ENCODE results near the gene SHANK2.
"Not testable (repeated sequence)": the region's sequence is repeated elsewhere in the genome, so short reads cannot be mapped to it uniquely, and the experiment has no call there.

Gene SHANK2

GRCh38 chr11:71242391-71242790, 10.0 kb downstream of the SHANK2 start:
- DNase-seq, result no peak

DNA sequence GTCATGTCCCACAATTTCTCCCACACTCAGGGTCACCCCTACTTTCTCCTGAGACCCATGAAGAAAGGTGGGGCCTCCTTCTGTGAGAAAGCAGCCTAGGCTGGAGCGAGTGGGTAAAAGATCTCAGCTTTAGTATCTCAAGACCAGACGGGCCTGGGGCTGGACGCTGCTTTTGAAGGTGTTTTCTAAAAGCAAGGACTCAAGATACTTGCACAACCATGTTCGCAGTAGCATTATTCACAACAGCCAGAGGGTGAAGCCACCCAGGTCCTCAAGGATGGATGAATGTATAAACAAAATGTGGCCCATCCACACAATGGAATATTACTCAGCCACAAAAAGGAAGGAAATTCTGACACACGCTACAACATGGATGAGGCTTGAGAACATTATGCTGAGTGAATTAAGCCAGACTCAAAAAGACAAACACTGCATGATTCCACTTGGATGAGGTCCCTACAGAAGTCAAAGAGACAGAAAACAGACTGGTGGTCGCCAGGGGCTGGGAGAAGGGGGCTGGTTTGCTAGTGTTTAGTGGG, 10.6 kb downstream of the SHANK2 start:
- DNase-seq, result no peak

DNA sequence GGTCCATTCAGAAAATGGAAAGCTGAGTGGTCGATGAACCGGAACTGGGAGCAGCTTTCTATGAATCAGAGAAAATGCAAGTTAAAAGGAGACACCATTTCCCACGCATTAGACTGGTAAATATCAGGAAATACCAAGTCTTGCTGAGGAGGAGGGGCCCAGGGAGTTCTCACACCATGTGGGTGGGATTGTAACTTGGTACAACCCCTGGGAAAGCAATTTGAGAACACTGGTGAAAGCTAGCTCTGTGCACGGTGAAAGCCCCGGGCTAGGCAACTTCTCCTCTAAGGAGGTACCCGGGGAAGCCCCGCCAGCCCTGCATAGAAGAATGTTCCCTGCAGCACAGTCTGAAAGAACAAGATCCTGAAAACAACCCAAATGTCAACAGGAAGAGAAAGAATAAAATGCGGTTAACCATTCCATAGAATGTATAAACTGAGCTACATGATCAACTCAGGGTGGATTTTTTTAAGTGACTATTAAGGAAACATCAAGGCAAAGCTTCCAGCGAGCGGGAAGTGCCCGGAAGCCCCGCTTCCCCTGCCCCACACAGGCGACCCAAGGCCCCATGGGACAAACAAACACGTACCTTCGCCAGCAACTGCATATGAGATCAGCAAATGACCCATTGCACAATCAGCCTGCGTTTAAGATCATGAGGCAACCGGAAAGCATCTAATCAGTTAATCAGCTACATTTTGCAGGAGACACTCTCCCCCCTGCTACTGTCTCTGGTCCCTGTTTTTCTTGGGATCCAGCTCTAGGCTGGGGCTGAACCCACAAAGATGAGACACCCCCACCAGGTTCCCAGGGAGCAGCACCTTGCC, 11.3 kb downstream of the SHANK2 start:
- no peak for DNase-seq

- DNase-seq, result no peak
Observed at GRCh38 chr11:71240061-71240690, 12.2 kb downstream of the SHANK2 start.

DNA sequence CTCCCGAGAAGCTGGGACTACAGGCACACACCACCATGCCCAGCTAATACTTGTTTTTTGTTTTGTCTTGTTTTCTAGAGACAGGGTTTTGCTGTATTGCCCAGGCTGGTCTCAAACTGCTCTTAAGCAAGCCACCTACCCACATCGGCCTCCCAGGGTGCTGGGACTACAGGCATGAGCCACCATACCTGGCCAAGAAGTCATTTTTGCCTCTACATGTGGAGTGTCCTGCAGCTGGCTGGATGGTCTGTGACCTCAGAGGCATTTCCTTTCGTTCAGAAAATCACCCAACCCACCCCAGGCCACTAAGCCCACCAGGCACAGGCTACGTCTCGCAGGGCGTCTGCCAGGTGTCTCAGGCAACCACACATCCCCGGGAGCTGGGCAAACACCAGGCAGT, 12.8 kb downstream of the SHANK2 start:
- no peak for DNase-seq

- DNase-seq, result no peak
Observed at GRCh38 chr11:71238941-71239340, 13.4 kb downstream of the SHANK2 start.

- no peak for DNase-seq
Observed at GRCh38 chr11:71238285-71238875, 14.0 kb downstream of the SHANK2 start.

- DNase-seq, result no peak
Observed at GRCh38 chr11:71237853-71238252, 14.5 kb downstream of the SHANK2 start.

DNA sequence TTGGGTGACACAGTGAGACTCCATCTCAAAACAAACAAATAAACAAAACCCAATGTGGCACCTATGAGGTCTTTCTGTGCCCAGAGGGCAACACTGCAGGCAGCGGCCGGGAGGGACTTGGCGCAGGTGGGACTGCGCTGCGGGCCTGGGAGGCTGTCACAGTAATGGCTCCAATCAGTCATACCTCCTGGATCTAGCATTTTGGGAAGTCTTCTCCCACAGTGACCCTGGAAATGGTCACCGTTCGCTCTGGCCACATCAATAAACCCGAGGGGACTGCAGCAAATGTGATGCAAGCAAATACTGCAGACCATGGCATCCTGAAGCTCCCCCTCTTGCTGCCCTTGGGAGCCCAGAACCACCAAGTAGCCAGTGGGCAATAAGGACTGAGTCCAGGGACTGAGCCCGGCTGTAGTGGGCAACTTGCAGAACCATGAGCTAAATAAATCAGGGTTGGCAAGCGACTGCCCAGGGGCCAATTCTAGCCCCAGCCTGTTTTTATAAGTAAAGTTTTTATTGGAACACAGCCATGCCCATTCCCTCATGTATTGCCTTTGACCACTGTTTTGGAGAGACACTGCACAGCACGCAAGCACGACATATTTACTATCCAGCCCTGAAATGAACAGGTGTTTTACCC, 15.4 kb downstream of the SHANK2 start:
- no peak for DNase-seq

DNA sequence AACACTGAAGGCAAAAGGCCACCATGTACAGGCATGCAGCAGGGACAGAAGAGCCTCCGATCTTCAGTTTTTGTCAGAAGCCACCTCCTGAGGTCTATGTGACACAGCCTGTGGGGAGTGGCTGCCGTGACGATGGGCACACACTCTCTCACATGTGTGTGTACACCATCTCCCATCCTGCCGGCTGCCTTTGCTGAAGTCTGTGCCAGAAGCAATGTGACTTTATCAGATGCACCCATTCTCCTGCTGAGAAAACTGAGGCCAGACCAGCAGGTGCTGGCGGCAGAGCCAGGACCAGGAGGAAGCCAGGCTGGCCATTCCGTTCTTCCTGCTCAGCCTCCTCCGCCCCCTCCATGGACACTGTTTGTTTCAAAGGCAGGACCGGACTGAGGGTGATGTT, 16.7 kb downstream of the SHANK2 start:
- no peak for DNase-seq

DNA sequence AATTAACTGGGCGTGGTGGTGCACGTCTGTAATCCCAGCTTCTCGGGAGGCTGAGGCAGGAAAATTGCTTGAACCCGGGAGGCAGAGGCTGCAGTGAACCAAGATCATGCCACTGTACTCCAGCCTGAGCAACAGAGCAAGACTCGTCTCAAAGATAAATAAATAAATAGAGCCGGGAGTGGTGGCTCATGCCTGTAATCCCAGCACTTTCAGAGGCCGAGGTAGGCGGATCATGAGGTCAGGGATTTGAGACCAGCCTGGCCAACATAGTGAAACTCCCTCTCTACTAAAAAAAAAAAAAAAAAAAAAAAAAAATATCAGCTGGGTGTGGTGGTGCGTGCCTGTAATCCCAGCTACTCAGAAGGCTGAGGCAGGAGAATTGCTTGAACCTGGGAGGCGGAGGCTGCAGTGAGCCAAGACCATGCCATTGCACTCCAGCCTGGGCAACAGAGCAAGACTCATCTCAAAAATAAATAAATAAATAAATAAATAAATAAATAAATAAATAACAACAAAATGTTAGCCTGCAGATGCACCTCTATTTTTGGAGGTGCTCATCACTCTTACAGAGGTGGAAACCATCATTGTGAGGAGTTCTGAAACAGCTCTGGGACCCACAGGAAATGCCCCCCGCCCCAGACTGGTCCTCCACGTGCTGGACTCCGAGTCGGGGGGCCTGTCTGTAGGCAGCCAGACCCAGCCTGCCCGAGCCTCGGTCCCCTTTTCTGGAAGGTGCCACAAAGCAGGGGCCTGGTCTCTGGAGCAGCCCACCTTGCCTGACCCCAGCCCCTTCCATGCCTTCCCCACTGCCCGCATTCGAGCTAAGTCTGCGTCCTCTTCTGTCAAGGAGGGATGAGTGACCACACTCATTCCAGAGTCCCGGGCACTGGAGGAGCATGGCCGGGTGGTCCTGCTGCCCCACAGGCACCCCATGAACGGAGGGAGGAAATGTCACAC, 18.2 kb downstream of the SHANK2 start:
- not testable (repeated sequence) for DNase-seq

DNA sequence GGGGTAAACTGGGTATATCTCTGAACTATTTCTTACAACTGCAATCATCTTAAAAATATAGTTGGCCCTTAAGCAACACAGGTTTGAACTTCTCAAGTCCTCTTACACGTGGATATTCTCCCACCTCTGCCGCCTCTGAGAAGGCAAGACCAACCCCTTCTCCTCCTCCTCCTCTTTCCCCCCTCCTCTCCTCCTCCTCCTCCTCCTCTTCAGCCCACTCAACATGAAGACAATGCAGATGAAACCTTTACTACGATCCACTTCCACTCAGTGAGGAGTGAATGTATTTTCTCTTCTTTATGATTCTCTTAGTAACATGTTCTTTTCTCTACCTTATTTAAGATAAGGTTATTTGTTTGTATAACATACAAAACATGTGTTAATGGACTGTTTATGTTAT, 20.0 kb downstream of the SHANK2 start:
- DNase-seq, result no peak

- DNase-seq, result no peak
Observed at GRCh38 chr11:71228961-71229360, 23.4 kb downstream of the SHANK2 start.

GRCh38 chr11:71227058-71227659, 25.2 kb downstream of the SHANK2 start:
- no peak for DNase-seq

GRCh38 chr11:71223671-71224660, 28.4 kb downstream of the SHANK2 start:
- DNase-seq, result no peak

GRCh38 chr11:71223081-71223405, 29.3 kb downstream of the SHANK2 start:
- DNase-seq, result no peak

- no peak for DNase-seq
Observed at GRCh38 chr11:71222318-71223080, 29.9 kb downstream of the SHANK2 start.

DNA sequence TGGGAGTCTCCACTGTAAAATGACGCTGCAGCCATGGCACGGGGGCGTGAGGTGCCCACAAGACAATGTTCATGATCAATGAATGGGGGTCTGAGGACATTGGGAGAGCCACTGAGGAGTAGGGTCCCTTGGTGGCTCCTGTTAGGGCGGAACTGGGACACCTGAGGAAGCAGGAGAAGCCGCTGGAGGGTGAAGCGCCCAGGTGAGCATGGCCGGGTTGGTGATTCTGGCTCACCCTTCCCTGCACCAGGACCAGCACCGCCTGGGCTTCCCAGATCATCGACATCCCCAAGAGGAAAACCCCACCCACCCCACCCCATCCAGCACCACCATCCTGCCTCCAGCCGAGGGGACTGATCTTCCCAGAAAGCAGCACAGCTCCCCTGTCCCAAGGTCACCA, 30.6 kb downstream of the SHANK2 start:
- DNase-seq, result no peak

DNA sequence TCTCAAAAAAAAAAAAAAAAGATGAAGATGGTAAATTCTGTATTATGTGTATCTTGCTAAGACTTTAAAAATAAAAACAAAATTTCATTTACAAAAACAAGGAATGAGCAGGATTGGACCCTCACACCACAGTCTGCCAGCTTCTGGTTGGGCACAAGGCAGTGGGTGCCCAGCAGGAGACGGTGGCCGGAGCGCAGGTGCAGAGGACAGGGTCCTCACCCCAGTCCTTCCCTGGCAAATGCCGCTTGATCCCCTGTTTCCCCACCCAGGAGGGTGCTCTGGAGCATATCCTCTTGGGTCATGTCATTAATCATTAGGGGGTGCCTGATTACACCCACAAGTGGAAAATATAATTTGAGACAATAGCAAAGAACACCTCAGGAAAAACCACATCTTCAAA, 31.2 kb downstream of the SHANK2 start:
- no peak for DNase-seq

Measured in DMS 273 treated with DMSO at 0.1 percent for 48 hours (cell line).